GM19328 (cell line): ENCODE measurements around the gene ERF.

ENCODE experiments used
- ATAC-seq: cut with Tn5 transposase; IDR thresholded peaks from one replicate; pipeline ENCODE4 v1.9.1; 2021; ENCODE audit warnings: mild to moderate bottlenecking, moderate library complexity; ENCODE audit not compliant: unreplicated experiment

Gene ERF

GRCh38 chr19:42254850-42255765 lies at the start of gene ERF:
Gene ERF, minus strand, starts transcription at chr19:42255128. Its CDS starts 129 bp downstream, at chr19:42254999.
- peak; percentile 64 for ATAC-seq

- no peak for ATAC-seq
Observed at GRCh38 chr19:42303876-42304275, 48.9 kb upstream of the ERF start.

GRCh38 chr19:42303101-42303464 lies 48.2 kb upstream of the ERF start:
- no peak for ATAC-seq

GRCh38 chr19:42301646-42302203 lies 46.8 kb upstream of the ERF start, which contains the start of gene PRR19:
Gene PRR19, plus strand, starts transcription at chr19:42302132. Its CDS starts 7,453 bp downstream, at chr19:42309585.
- no peak for ATAC-seq

- ATAC-seq, result no peak
Observed at GRCh38 chr19:42297039-42297438, 42.1 kb upstream of the ERF start.

GRCh38 chr19:42295831-42296525 lies 41.0 kb upstream of the ERF start:
- ATAC-seq, result no peak

- no peak for ATAC-seq
Observed at GRCh38 chr19:42295342-42295741, 40.4 kb upstream of the ERF start.

- ATAC-seq, result no peak
Observed at GRCh38 chr19:42294471-42295137, 39.7 kb upstream of the ERF start.

GRCh38 chr19:42293948-42294347 lies 39.0 kb upstream of the ERF start:
- no peak for ATAC-seq

- ATAC-seq, result no peak
Observed at GRCh38 chr19:42293540-42293939, 38.6 kb upstream of the ERF start.

- ATAC-seq, result no peak
Observed at GRCh38 chr19:42292963-42293362, 38.0 kb upstream of the ERF start.

- no peak for ATAC-seq
Observed at GRCh38 chr19:42292042-42292960, 37.4 kb upstream of the ERF start.

GRCh38 chr19:42291435-42291810 lies 36.5 kb upstream of the ERF start:
- ATAC-seq, result no peak

- no peak for ATAC-seq
Observed at GRCh38 chr19:42290523-42291434, 35.9 kb upstream of the ERF start.

- ATAC-seq, result no peak
Observed at GRCh38 chr19:42290136-42290522, 35.2 kb upstream of the ERF start.

GRCh38 chr19:42289556-42290041 lies 34.7 kb upstream of the ERF start:
- no peak for ATAC-seq

- no peak for ATAC-seq
Observed at GRCh38 chr19:42288881-42289555, 34.1 kb upstream of the ERF start.

- no peak for ATAC-seq
Observed at GRCh38 chr19:42288387-42288786, 33.5 kb upstream of the ERF start.

- ATAC-seq, result no peak
Observed at GRCh38 chr19:42287827-42288107, 32.8 kb upstream of the ERF start.
